GM21390 (cell line): ENCODE data around the gene TOM1.
"Not testable (repeated sequence)": the region's sequence is repeated elsewhere in the genome, so short reads cannot be mapped to it uniquely, and the experiment has no call there.

Experiments
- ATAC-seq: cut with Tn5 transposase; IDR thresholded peaks from one replicate; pipeline ENCODE4 v1.9.1; 2021; ENCODE audit not compliant: unreplicated experiment

TOM1 gene

DNA sequence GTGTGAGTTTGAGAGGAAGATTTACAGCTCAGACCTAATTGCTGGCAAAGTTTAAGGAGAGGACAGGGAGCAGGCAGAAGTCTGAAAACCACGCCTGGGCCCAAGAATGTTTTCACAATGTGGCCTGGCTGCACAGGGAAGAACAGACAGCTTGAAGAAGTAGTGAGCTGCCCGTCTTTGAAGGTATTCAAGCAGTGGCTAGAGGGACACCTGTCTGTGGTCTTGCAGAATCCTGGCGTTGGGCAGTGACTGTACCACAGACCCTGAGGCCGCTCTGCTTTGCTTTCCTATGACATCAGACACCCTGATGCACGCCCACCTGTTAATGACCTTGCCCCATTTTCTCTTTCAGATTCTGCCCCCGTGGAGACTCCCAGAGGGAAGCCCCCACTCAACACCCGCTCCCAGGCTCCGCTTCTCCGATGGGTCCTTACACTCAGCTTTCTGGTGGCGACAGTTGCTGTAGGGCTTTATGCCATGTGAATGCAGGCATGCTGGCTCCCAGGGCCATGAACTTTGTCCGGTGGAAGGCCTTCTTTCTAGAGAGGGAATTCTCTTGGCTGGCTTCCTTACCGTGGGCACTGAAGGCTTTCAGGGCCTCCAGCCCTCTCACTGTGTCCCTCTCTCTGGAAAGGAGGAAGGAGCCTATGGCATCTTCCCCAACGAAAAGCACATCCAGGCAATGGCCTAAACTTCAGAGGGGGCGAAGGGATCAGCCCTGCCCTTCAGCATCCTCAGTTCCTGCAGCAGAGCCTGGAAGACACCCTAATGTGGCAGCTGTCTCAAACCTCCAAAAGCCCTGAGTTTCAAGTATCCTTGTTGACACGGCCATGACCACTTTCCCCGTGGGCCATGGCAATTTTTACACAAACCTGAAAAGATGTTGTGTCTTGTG, 93.7 kb downstream of the TOM1 start:
- no peak for ATAC-seq

DNA sequence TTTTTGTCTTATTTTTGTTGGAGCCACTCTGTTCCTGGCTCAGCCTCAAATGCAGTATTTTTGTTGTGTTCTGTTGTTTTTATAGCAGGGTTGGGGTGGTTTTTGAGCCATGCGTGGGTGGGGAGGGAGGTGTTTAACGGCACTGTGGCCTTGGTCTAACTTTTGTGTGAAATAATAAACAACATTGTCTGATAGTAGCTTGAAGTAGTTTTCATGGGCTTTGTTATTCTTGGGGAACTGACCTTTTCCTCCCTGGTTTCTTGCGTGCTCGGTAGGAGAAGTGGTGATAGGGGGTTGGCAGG, 94.3 kb downstream of the TOM1 start:
- no peak for ATAC-seq

DNA sequence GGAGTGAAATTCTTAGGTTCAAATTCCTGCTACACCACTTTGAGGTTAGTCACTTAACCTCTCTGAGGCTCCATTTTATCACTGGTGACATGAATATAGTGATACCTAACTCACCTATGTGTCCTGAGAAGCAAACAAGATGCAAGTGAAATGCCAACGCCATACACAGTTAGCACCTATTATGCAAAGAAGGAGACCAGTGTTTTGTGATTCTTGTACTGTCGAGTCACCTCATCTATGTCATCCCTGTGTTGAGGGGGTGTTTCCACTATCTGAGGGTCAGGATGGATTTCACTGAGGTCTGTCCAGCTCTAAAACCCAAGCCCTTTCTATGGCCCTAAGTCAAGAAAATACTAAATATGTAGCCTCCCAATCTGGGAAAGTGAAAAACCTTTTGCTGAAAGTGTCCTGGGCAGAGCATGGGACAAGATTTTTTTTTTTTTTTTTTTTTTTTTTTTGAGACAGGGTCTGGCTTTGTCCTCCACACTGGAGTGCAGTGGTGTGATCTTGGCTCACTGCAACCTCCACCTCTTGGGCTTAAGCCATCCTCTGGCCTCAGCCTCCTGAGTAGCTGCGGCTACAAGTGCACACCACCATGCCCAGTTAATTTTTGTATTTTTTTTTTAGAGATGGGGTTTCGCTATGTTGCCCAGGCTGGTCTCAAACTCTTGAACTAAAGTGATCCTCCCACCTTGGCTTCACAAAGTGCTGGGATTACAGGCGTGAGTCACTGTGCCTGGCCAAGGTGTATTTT, 95.3 kb downstream of the TOM1 start:
- no peak for ATAC-seq

DNA sequence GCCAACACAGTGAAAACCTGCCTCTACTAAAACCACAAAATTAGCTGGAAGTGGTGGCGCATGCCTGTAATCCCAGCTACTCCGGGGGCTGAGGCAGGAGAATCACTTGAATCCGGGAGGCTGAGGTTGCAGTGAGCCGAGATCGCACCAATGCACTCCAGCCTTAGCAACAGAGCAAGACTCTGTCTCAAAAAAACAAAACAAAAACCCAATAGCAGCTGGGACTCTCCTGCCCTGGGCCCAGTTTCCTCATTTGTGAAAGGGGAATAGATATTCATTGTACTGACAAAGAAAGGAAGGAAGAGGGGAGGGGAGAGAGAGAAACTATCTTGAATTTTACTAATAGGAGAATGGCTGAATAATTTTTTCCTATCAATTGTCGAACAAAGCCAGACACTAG, 96.9 kb downstream of the TOM1 start:
- ATAC-seq: not testable (repeated sequence)

DNA sequence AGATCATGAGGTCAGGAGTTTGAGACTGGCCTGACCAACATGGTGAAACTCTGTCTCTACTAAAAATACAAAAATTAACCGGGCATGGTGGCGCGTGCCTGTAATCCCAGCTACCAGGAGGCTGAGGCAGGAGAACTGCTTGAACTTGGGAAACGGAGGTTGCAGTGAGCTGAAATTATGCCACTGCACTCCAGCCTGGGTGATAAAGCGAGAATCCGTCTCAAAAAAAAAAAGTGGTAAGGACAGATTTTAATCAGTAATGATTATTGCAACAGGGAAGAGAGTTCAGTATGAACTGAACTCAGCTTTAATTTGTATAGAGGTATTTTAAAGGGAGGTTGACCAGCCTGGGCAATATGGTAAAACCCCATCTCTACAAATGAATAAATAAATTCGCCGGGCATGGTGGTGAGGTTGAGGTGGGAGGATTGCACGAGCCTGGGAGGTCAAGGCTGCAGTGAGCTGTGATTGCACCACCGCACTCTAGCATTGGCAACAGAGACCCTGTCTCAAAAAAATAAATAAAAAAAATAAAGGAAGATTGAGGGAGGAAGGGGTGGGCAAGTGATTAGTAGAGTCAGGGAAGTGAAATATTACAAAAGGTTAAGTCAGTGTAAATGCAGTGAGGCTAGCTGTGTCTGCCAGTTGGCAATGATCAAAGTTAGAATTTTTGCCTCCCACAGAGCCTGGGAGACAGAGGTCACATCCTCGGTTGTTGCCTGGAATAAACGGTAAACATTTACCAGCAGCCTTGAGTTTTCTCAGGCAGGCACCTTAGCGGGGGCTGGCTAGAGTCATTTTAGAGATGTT, 97.6 kb downstream of the TOM1 start:
- ATAC-seq: no peak
